Measurements from ENCODE around the gene STK38L.

DNA sequence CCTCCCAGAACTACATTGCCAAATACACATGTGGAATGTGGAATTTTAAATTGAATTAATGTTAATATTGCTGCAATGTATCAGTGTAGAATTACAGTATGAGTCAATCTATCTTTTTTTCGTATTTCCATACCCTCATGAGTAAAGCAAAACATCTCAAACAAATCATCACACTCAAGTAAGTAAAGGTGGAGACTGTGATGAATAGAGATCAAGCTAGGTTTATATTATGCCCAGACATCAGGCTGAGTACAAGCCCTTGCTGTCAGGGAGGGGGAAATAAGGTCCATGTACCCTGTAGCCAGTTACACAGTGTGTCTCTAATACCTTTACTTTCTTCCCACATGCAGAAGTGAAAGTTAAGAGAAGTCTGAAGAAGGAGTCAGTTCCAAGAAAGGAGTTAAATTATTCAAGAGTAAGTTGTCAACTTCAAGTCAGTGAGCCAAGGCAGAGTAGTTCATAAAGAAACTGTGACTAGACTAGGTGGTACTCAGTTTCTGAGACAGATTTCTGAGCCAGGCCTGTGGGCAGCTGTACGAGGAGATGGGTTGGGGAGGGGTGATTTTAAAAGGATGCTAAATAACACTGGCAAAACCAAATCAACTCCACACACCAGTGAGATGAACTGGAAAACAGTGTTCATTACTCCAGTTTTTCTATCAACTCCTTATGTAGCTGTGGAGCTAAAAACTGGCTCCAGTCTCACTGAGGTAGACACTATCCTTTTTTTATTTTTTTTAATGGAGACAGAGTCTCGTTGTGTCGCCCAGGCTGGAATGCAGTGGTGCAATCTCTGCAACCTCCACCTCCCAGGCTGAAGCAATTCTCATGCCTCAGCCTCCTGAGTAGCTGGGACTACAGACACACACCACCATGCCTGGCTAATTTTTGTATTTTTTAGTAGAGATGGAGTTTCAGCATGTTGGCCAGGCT, 23.8 kb upstream of the STK38L start:
- TF ChIP-seq HDAC2 (IDR thresholded peaks at IDR 0.05) (no peak), SMC3 (IDR thresholded peaks at IDR 0.05; ENCODE audit: borderline replicate concordance, low read length) (no peak)
- TF ChIP-seq, protein P1, sequence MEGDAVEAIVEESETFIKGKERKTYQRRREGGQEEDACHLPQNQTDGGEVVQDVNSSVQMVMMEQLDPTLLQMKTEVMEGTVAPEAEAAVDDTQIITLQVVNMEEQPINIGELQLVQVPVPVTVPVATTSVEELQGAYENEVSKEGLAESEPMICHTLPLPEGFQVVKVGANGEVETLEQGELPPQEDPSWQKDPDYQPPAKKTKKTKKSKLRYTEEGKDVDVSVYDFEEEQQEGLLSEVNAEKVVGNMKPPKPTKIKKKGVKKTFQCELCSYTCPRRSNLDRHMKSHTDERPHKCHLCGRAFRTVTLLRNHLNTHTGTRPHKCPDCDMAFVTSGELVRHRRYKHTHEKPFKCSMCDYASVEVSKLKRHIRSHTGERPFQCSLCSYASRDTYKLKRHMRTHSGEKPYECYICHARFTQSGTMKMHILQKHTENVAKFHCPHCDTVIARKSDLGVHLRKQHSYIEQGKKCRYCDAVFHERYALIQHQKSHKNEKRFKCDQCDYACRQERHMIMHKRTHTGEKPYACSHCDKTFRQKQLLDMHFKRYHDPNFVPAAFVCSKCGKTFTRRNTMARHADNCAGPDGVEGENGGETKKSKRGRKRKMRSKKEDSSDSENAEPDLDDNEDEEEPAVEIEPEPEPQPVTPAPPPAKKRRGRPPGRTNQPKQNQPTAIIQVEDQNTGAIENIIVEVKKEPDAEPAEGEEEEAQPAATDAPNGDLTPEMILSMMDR (IDR thresholded peaks at IDR 0.05 in 2 of 3, conservative IDR thresholded peaks at IDR 0.05 in 1 of 3; ENCODE audit: control insufficient read depth in 2 of 3, extremely low read depth in 1 of 3, insufficient read depth in 1 of 3, low read depth in 3 of 3, low read length in 3 of 3): no peak

All from GM12878 (cell line).